Measurements from ENCODE around the gene CCNY. TPM values are rescaled to one million over a fixed set of nuclear protein-coding genes. Genes with fewer than 3 reads are reported as not detected.
A peak's percentile ranks its signal among the peaks of the same experiment; 100 is the strongest.

The CCNY gene
- total and polyA plus RNA-seq, 2 experiments from 2014 or later, result 51.5 to 55.8 TPM

- WGBS (ENCODE audit: low lambda C conversion rate, missing lambda C conversion rate), result 61% methylated on average over 3 of the region's 3 CpGs
- Histone ChIP-seq H3K4me2 (no peak overlapping the region), H3K4me1 (ENCODE audit: insufficient read depth) (no peaks in the 10 kb centered on the region), H3K9me3 (ENCODE audit: low read depth) (no peaks in the 10 kb centered on the region), H4K20me1 (ENCODE audit: insufficient read depth, poor library complexity, severe bottlenecking) (no peaks in the 10 kb centered on the region), H2AFZ (no peak overlapping the region), H3K27me3 (no peaks in the 10 kb centered on the region), H3K4me3 (no peak overlapping the region), H3K36me3 (replicated peaks; ENCODE audit: insufficient read depth, low read depth) (no peaks in the 10 kb centered on the region), H3K79me2 (no peaks in the 10 kb centered on the region), H3K9me2 (replicated peaks; ENCODE audit: insufficient read depth) (no peaks in the 10 kb centered on the region), H3K27ac (no peak overlapping the region)
- DNase-seq (ENCODE audit: low spot score), result no peak
- no peak for TF ChIP-seq EZH2 (IDR thresholded peaks at IDR 0.05; ENCODE audit: borderline replicate concordance)
- TF ChIP-seq, protein P1, sequence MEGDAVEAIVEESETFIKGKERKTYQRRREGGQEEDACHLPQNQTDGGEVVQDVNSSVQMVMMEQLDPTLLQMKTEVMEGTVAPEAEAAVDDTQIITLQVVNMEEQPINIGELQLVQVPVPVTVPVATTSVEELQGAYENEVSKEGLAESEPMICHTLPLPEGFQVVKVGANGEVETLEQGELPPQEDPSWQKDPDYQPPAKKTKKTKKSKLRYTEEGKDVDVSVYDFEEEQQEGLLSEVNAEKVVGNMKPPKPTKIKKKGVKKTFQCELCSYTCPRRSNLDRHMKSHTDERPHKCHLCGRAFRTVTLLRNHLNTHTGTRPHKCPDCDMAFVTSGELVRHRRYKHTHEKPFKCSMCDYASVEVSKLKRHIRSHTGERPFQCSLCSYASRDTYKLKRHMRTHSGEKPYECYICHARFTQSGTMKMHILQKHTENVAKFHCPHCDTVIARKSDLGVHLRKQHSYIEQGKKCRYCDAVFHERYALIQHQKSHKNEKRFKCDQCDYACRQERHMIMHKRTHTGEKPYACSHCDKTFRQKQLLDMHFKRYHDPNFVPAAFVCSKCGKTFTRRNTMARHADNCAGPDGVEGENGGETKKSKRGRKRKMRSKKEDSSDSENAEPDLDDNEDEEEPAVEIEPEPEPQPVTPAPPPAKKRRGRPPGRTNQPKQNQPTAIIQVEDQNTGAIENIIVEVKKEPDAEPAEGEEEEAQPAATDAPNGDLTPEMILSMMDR (IDR thresholded peaks at IDR 0.05; ENCODE audit: poor library complexity), result no peak
- TF ChIP-seq EZH2phosphoT487 (IDR thresholded peaks at IDR 0.05; ENCODE audit: low read depth, severe bottlenecking, unreplicated experiment), result no peak
Observed at GRCh38 chr10:35299016-35299415, 37.3 kb upstream of the CCNY start.

DNA sequence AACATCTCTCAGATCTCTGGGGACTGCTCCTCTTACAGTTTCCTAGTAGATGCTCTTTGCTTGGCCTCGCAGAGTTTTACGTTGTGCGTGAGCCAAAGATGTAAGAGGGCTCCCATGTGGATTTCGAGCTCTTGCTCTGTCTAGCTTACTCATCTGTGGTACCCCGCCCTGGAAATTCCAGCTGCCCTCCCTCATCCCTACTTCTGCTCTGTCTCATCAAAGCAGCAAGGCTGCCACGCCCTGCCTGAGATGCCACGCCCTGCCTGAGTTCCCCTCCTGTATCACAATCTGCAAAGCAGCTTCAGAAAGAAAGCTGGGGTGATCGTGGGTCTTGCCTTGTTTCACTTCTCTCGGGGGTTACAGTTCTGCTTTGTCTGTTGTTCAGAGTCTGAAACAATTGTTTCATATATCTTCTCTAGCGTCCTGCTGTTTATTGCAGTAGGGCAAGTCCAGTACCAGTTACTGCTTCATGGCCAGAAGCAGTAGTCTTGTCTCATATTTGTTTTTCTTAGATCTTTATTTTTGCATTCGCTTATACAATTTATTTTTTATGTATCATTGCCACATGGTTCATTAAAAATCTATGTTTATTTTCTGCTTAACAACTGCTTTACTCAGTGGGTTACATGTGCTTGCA is 36.1 kb upstream of the CCNY start:
- WGBS (ENCODE audit: low lambda C conversion rate, missing lambda C conversion rate), result 82% methylated on average over 11 of the region's 11 CpGs
- no peaks in the 10 kb centered on the region for H3K9me3 ChIP-seq (ENCODE audit: low read depth)
- H4K20me1 ChIP-seq (ENCODE audit: insufficient read depth, poor library complexity, severe bottlenecking), result no peaks in the 10 kb centered on the region
- H3K27me3 ChIP-seq, result no peaks in the 10 kb centered on the region
- peak; percentile 15 for DNase-seq (ENCODE audit: low spot score)
- H3K4me2 ChIP-seq, result no peak overlapping the region
- no peaks in the 10 kb centered on the region for H3K9me2 ChIP-seq (replicated peaks; ENCODE audit: insufficient read depth)
- no peaks in the 10 kb centered on the region for H3K36me3 ChIP-seq (replicated peaks; ENCODE audit: insufficient read depth, low read depth)
- H3K4me1 ChIP-seq (ENCODE audit: insufficient read depth), result no peaks in the 10 kb centered on the region
- no peak overlapping the region for H3K27ac ChIP-seq
- no peak overlapping the region for H3K4me3 ChIP-seq
- H3K79me2 ChIP-seq, result no peaks in the 10 kb centered on the region
- TF ChIP-seq, protein P1 (IDR thresholded peaks at IDR 0.05; ENCODE audit: poor library complexity), result no peak
- TF ChIP-seq EZH2 (IDR thresholded peaks at IDR 0.05; ENCODE audit: borderline replicate concordance) (no peak), EZH2phosphoT487 (IDR thresholded peaks at IDR 0.05; ENCODE audit: low read depth, severe bottlenecking, unreplicated experiment) (no peak)
- no peak overlapping the region for H2AFZ ChIP-seq

DNA sequence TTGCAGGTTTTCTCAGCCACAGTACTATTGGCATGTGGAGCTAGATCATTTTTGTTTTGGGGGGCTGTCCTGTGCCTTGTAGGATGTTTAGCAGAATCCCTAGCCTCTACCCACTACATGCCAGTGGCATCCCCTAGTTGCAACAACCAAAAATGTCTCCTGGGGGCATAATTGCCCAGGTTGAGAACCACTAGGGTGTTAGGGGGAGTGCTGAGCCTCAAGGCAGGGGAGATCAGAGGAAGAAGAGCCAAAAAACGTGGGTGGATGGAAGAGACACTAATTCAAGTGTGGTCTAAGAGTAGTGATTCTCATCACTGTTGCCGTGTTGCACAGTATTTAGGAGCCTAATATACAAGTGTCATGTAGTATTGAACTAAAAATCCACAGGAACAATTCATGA is 31.7 kb upstream of the CCNY start:
- Histone ChIP-seq H3K79me2 (no peaks in the 10 kb centered on the region), H3K4me3 (no peak overlapping the region), H3K36me3 (replicated peaks; ENCODE audit: insufficient read depth, low read depth) (no peaks in the 10 kb centered on the region), H3K4me1 (ENCODE audit: insufficient read depth) (no peaks in the 10 kb centered on the region), H2AFZ (no peak overlapping the region), H3K27me3 (no peaks in the 10 kb centered on the region), H3K9me3 (ENCODE audit: low read depth) (no peaks in the 10 kb centered on the region), H3K9me2 (replicated peaks; ENCODE audit: insufficient read depth) (no peaks in the 10 kb centered on the region), H4K20me1 (ENCODE audit: insufficient read depth, poor library complexity, severe bottlenecking) (no peaks in the 10 kb centered on the region), H3K27ac (no peak overlapping the region), H3K4me2 (no peak overlapping the region)
- TF ChIP-seq, protein P1 (IDR thresholded peaks at IDR 0.05; ENCODE audit: poor library complexity), result no peak
- TF ChIP-seq EZH2 (IDR thresholded peaks at IDR 0.05; ENCODE audit: borderline replicate concordance) (no peak), EZH2phosphoT487 (IDR thresholded peaks at IDR 0.05; ENCODE audit: low read depth, severe bottlenecking, unreplicated experiment) (no peak)
- DNase-seq (ENCODE audit: low spot score), result no peak
- WGBS (ENCODE audit: low lambda C conversion rate, missing lambda C conversion rate), result 67% methylated on average over 2 of the region's 2 CpGs

Measured in hepatocyte (in vitro differentiated cells).